GM21576 (cell line): ENCODE results near the gene TRAF6.
"Not testable (repeated sequence)": the region's sequence is repeated elsewhere in the genome, so short reads cannot be mapped to it uniquely, and the experiment has no call there.

Experiments
- ATAC-seq: cut with Tn5 transposase; IDR thresholded peaks from one replicate; pipeline ENCODE4 v1.9.1; 2021; ENCODE audit warnings: mild to moderate bottlenecking, moderate library complexity; ENCODE audit not compliant: unreplicated experiment

Gene TRAF6, protein sequence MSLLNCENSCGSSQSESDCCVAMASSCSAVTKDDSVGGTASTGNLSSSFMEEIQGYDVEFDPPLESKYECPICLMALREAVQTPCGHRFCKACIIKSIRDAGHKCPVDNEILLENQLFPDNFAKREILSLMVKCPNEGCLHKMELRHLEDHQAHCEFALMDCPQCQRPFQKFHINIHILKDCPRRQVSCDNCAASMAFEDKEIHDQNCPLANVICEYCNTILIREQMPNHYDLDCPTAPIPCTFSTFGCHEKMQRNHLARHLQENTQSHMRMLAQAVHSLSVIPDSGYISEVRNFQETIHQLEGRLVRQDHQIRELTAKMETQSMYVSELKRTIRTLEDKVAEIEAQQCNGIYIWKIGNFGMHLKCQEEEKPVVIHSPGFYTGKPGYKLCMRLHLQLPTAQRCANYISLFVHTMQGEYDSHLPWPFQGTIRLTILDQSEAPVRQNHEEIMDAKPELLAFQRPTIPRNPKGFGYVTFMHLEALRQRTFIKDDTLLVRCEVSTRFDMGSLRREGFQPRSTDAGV

GRCh38 chr11:36509694-36510593, at the start of gene TRAF6:
TSS of gene TRAF6 (minus strand) at chr11:36510272. CDS start at chr11:36501515, 8,757 bp downstream.
- peak; percentile 96 for ATAC-seq

- ATAC-seq, result peak; percentile 96
Measured at GRCh38 chr11:36558571-36559413, 48.7 kb upstream of the TRAF6 start.

DNA sequence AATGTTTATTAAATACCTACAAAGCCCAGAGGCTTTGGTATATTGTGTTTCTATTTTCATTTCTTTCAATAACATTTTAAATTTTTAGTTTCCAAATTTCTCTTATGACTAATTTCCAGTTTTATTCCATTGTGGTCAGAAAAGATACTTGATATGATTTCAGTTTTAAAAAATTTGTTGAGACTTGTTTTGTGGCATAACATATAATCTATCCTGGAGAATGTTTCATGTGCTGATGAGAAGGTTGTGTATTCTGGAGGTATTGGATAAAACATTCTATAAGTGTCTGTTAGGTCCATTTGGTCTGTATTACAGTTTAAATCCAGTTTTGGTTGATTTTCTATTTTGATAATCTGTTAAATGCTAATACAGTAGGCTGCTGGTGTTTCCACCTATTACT, 47.9 kb upstream of the TRAF6 start:
- no peak for ATAC-seq

DNA sequence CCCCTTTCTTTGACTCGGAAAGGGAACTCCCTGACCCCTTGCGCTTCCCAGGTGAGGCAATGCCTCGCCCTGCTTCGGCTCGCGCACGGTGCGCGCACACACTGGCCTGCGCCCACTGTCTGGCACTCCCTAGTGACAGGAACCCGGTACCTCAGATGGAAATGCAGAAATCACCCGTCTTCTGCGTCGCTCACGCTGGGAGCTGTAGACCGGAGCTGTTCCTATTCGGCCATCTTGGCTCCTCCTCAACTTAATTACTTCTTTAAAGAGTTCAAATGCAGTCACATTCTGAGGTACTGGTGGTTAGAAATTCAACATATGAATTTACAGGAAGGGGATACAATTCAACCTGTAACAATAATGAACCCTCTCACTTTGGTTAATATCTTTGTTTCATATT, 47.3 kb upstream of the TRAF6 start:
- ATAC-seq, result not testable (repeated sequence)

- no peak for ATAC-seq
Measured at GRCh38 chr11:36550385-36551115, 40.5 kb upstream of the TRAF6 start.

GRCh38 chr11:36540998-36541397, 30.9 kb upstream of the TRAF6 start:
- peak; percentile 99 for ATAC-seq

DNA sequence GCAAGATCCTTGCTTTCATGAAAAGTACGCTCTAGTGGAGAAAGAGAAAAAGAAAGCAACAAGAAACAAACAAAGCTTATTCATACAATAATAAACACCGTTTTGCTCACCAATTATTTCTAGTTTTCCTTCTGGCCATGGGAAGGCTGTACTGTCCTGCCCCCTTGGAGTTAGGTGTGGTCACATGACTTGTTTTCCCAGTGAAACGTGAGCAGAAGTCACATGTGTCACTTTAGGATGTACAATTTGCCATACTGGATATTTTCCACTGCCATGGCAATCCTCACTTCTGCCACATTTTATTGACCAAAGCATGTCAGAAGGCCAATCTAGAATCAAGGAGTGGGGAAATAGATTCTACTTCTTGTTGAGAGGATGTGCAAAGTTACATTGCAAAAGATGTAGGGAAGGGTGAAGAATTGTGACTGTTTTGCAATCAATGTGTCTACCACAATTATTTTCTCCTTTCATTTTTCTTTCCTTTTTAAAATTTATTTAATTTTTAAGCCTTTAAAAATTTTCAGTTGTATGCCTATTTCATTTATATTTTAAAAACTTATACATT, 24.3 kb upstream of the TRAF6 start:
- ATAC-seq, result no peak

DNA sequence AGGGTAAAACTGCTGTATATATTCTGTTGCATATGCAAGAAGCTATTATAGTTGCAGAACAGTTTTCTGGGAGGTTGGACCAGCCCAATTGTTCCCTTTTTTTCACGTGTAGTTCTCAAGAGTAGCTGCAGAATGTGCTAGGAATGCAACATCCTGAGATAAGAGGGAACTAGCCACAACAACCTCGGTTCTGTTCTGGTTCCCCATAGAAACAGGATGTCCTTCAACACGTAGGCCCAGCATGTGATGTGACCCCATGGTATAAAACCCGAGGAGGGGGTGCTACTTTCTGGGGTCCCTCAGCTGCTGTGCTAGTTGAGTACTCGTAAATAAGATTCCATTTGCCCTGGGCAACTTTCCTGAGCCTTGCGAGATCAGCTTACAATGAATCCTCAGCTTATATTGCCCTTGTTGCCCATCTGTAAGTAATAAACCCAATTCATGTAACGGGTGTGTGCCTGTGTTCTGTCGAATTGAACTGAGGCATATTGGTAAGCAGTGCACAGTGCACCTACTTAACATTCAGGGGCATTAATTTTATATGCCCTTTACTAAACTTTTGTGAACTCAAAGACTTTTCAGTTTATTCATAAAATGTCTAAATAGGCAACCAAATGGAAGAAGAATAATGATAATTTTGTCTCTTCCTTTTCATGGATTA, 23.0 kb upstream of the TRAF6 start:
- ATAC-seq, result no peak

GRCh38 chr11:36530840-36531239, 20.8 kb upstream of the TRAF6 start:
- no peak for ATAC-seq

- ATAC-seq, result no peak
Measured at GRCh38 chr11:36513965-36514364, 3.9 kb upstream of the TRAF6 start.

DNA sequence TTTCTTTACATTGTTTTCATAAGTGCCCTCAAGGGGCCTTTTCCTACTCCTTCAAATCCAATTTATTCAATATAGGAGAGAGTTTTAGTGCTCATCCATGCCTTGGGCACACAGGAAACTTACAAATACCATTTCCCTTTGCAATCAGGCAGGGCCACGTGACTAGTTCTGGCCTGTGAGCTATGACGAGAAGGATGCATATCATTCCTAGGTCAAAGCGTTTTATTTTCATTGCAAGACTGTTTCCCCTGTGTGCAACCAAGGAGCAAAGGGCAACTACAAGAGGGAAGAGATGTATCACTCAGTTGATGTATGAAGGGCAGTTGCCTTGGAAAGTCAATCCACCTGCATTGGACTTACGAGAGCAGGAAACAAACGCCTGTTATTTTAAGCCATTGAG, 1.9 kb upstream of the TRAF6 start:
- ATAC-seq, result no peak

GRCh38 chr11:36511062-36511461, 990 bp upstream of the TRAF6 start:
- ATAC-seq, result not testable (repeated sequence)

GRCh38 chr11:36510594-36510942, 496 bp upstream of the TRAF6 start:
- no peak for ATAC-seq

DNA sequence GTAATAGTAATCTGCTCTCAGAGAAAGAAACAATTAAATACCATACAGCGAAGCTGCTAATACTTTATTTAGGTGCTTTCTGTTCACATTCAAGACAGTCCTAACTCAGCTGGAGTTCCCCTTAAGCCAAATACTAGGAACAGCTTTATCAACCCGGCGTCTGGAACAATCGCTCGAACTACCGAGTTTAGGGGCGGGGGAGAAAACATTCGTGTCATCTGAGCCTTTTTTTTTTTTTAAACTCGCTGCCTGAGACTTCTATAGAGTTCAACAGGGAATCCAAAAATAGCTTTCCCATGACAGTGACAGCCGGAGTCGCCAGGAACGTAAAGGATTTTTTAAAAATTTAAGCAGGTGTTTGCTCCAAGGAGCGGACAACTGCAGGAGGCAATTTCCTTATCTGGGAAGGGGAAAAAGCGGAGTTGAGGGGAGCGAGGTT, 852 bp downstream of the TRAF6 start:
- peak; percentile 19 for ATAC-seq

- no peak for ATAC-seq
Measured at GRCh38 chr11:36508743-36509142, 1.3 kb downstream of the TRAF6 start.

GRCh38 chr11:36507824-36508489, 2.1 kb downstream of the TRAF6 start:
- ATAC-seq, result no peak

GRCh38 chr11:36501236-36501635, 8.8 kb downstream of the TRAF6 start:
- no peak for ATAC-seq

- ATAC-seq, result peak; percentile 97
Measured at GRCh38 chr11:36500315-36500721, 9.8 kb downstream of the TRAF6 start.

DNA sequence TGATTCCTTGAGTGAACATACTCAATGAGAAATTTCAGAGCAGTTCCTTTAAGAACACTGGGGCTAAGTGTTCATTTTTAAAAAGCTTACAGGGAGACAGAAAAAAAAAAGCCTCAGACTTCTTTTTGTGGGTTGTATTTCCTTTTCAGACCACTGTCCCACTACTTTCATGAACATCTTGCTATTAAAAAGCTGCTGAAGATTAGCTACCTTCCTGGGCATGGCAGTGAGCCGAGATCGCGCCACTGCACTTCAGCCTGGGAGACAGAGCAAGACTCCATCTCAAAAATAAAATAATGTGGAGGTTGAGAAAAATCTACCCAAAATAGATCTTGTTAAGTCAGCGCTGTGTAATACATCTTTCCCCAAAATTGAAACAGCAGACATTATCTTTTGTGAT, 10.8 kb downstream of the TRAF6 start:
- ATAC-seq, result no peak
